ENCODE data around the gene NFYB. TPM values are rescaled to one million over a fixed set of nuclear protein-coding genes. Genes with fewer than 3 reads are reported as not detected.

The NFYB gene
- polyA plus RNA-seq, 1 of the 3 experiments (the other 2 are of a cell fraction): 11.0 TPM

- H3K27ac ChIP-seq (ENCODE audit: low read depth in 2 of 2, low read length in 1 of 2): no peak overlapping the region
- H3K9ac ChIP-seq: no peak overlapping the region
- no peaks in the 10 kb centered on the region for H3K79me2 ChIP-seq (ENCODE audit: insufficient read depth)
- H2AFZ ChIP-seq (ENCODE audit: low read depth): no peak overlapping the region
- H3K9me2 ChIP-seq: no peaks in the 10 kb centered on the region
- no peak overlapping the region for H3K4me2 ChIP-seq
- no peaks in the 10 kb centered on the region for H3F3A ChIP-seq (replicated peaks; ENCODE audit: insufficient read depth)
- TF ChIP-seq REST (IDR thresholded peaks at IDR 0.05; ENCODE audit: low read depth, low read length) (no peak), NRF1 (IDR thresholded peaks at IDR 0.05; ENCODE audit: low read depth, low read length) (no peak), PBX3 (IDR thresholded peaks at IDR 0.05) (no peak), RFX5 (IDR thresholded peaks at IDR 0.05; ENCODE audit: low read length) (no peak), RCOR1 (IDR thresholded peaks at IDR 0.05; ENCODE audit: low read length) (no peak), FOSL2 (IDR thresholded peaks at IDR 0.05; ENCODE audit: borderline replicate concordance, low read depth) (no peak)
- no peak overlapping the region for H3K4me3 ChIP-seq (ENCODE audit: low read depth in 2 of 2, low read length in 1 of 2)
- H3K4me1 ChIP-seq (ENCODE audit: control insufficient read depth in 1 of 2, insufficient read depth in 2 of 2, low read depth in 1 of 2, low read length in 1 of 2): peaks cover 7% of the 10 kb centered on the region in 2 experiments; a peak in 3 of 4 replicates
- no peaks in the 10 kb centered on the region for H4K20me1 ChIP-seq (ENCODE audit: insufficient read depth)
- CTCF ChIA-PET: interaction anchor here (0.6 kb wide), 1 partner anchor 147 kb away, joined by 3 read pairs; no protein-coding TSS in a partner anchor
- 96% methylated on average over 2 of the region's 2 CpGs for WGBS (ENCODE audit: low lambda C conversion rate)
- no peaks in the 10 kb centered on the region for H3K27me3 ChIP-seq (ENCODE audit: insufficient read depth)
- POLR2A ChIA-PET: no interaction called here
- DNase-seq: no peak
- no peaks in the 10 kb centered on the region for H3K36me3 ChIP-seq (replicated peaks in 1 of 2; ENCODE audit: control insufficient read depth in 1 of 2, insufficient read depth in 2 of 2, low read length in 1 of 2)
- H3K9me3 ChIP-seq: no peaks in the 10 kb centered on the region
Observed at GRCh38 chr12:104142543-104142942, 4.5 kb upstream of the NFYB start.

GRCh38 chr12:104138797-104139152 is 765 bp upstream of the NFYB start:
- TF ChIP-seq POLR2AphosphoS5 (IDR thresholded peaks at IDR 0.05; ENCODE audit: low read depth, low read length): no peak
- no peak for TF ChIP-seq YY1 (IDR thresholded peaks at IDR 0.05; ENCODE audit: low read depth)
- TF ChIP-seq TAF1 (IDR thresholded peaks at IDR 0.05; ENCODE audit: borderline replicate concordance, low read depth, low read length): no peak
- TF ChIP-seq RAD21 (IDR thresholded peaks at IDR 0.05; ENCODE audit: low read length): no peak
- no peak for TF ChIP-seq RFX5 (IDR thresholded peaks at IDR 0.05; ENCODE audit: low read length)
- no peak for TF ChIP-seq ZBTB33 (IDR thresholded peaks at IDR 0.05; ENCODE audit: borderline replicate concordance, low read depth)
- no peak for TF ChIP-seq NRF1 (IDR thresholded peaks at IDR 0.05; ENCODE audit: low read depth, low read length)
- TF ChIP-seq GATA2 (CRISPR knock-in tag; IDR thresholded peaks at IDR 0.05): no peak
- no peak for TF ChIP-seq SIN3A (IDR thresholded peaks at IDR 0.05; ENCODE audit: borderline replicate concordance, low read depth, low read length)
- TF ChIP-seq SMC3 (IDR thresholded peaks at IDR 0.05; ENCODE audit: low read depth, low read length): no peak
- no peak for TF ChIP-seq RXRA (IDR thresholded peaks at IDR 0.05; ENCODE audit: borderline replicate concordance, low read depth)
- ChIA-PET POLR2A (interaction anchor here (0.6 to 2.1 kb wide), 8 partner anchors 9 to 847 kb away, joined by 3 to 22 read pairs (median 4); partner anchors contain the start of genes HSP90B1, NT5DC3 and TDG), CTCF (interaction anchor here (1.5 kb wide), 1 partner anchor 149 kb away, joined by 3 read pairs; no protein-coding TSS in a partner anchor)
- H3K4me2 ChIP-seq: peak overlapping the region; percentile 75
- peak overlapping the region; percentile 44 to 45; a peak in 3 of 4 replicates for H3K4me3 ChIP-seq (ENCODE audit: low read depth in 2 of 2, low read length in 1 of 2)
- DNase-seq: no peak
- H3K27ac ChIP-seq (ENCODE audit: low read depth in 2 of 2, low read length in 1 of 2): peak overlapping the region in 1 of 2 experiments; percentile 79; a peak in 2 of 4 replicates
- H3K9ac ChIP-seq: peak overlapping the region; percentile 70; the same call in 1 of the 2 replicates
- H3K27me3 ChIP-seq (ENCODE audit: insufficient read depth): no peaks in the 10 kb centered on the region
- no peaks in the 10 kb centered on the region for H3K9me3 ChIP-seq
- H3K9me2 ChIP-seq: no peaks in the 10 kb centered on the region
- H3K4me1 ChIP-seq (ENCODE audit: control insufficient read depth in 1 of 2, insufficient read depth in 2 of 2, low read depth in 1 of 2, low read length in 1 of 2): peaks cover 19 to 33% of the 10 kb centered on the region in 2 experiments
- peaks cover 0 to 6% of the 10 kb centered on the region in 2 experiments for H3K36me3 ChIP-seq (replicated peaks in 1 of 2; ENCODE audit: control insufficient read depth in 1 of 2, insufficient read depth in 2 of 2, low read length in 1 of 2)
- no peaks in the 10 kb centered on the region for H4K20me1 ChIP-seq (ENCODE audit: insufficient read depth)
- peak overlapping the region; percentile 81 for H2AFZ ChIP-seq (ENCODE audit: low read depth)
- H3K79me2 ChIP-seq (ENCODE audit: insufficient read depth): peaks cover 36% of the 10 kb centered on the region
- WGBS (ENCODE audit: low lambda C conversion rate): 97% methylated on average over 7 of the region's 7 CpGs
- peaks cover 6% of the 10 kb centered on the region for H3F3A ChIP-seq (replicated peaks; ENCODE audit: insufficient read depth)

Measured in SK-N-SH (cell line).